ENCODE data around the gene TPCN2. TPM values are rescaled to one million over a fixed set of nuclear protein-coding genes. Genes with fewer than 3 reads are reported as not detected.

The TPCN2 gene
- total RNA-seq, 1 experiment from 2014 or later, result 15.2 TPM

- TF ChIP-seq, protein P1, sequence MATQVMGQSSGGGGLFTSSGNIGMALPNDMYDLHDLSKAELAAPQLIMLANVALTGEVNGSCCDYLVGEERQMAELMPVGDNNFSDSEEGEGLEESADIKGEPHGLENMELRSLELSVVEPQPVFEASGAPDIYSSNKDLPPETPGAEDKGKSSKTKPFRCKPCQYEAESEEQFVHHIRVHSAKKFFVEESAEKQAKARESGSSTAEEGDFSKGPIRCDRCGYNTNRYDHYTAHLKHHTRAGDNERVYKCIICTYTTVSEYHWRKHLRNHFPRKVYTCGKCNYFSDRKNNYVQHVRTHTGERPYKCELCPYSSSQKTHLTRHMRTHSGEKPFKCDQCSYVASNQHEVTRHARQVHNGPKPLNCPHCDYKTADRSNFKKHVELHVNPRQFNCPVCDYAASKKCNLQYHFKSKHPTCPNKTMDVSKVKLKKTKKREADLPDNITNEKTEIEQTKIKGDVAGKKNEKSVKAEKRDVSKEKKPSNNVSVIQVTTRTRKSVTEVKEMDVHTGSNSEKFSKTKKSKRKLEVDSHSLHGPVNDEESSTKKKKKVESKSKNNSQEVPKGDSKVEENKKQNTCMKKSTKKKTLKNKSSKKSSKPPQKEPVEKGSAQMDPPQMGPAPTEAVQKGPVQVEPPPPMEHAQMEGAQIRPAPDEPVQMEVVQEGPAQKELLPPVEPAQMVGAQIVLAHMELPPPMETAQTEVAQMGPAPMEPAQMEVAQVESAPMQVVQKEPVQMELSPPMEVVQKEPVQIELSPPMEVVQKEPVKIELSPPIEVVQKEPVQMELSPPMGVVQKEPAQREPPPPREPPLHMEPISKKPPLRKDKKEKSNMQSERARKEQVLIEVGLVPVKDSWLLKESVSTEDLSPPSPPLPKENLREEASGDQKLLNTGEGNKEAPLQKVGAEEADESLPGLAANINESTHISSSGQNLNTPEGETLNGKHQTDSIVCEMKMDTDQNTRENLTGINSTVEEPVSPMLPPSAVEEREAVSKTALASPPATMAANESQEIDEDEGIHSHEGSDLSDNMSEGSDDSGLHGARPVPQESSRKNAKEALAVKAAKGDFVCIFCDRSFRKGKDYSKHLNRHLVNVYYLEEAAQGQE (IDR thresholded peaks at IDR 0.05; ENCODE audit: low read depth), result no peak
- TF ChIP-seq POLR2A (IDR thresholded peaks at IDR 0.05; ENCODE audit: borderline replicate concordance, extremely low read depth, insufficient read depth, insufficient read length), result no peak
- TF ChIP-seq, protein P2, sequence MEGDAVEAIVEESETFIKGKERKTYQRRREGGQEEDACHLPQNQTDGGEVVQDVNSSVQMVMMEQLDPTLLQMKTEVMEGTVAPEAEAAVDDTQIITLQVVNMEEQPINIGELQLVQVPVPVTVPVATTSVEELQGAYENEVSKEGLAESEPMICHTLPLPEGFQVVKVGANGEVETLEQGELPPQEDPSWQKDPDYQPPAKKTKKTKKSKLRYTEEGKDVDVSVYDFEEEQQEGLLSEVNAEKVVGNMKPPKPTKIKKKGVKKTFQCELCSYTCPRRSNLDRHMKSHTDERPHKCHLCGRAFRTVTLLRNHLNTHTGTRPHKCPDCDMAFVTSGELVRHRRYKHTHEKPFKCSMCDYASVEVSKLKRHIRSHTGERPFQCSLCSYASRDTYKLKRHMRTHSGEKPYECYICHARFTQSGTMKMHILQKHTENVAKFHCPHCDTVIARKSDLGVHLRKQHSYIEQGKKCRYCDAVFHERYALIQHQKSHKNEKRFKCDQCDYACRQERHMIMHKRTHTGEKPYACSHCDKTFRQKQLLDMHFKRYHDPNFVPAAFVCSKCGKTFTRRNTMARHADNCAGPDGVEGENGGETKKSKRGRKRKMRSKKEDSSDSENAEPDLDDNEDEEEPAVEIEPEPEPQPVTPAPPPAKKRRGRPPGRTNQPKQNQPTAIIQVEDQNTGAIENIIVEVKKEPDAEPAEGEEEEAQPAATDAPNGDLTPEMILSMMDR (IDR thresholded peaks at IDR 0.05 in 2 of 3, conservative IDR thresholded peaks at IDR 0.05 in 1 of 3; ENCODE audit: borderline replicate concordance in 1 of 3, insufficient read depth in 1 of 3, low read depth in 2 of 3, low read length in 2 of 3), result no peak
- no peak for TF ChIP-seq EGR1 (IDR thresholded peaks at IDR 0.05; ENCODE audit: low read depth)
- TF ChIP-seq CBX3 (IDR thresholded peaks at IDR 0.05; ENCODE audit: low read depth), result no peak
- no peak for TF ChIP-seq EZH2 (IDR thresholded peaks at IDR 0.05)
These were observed 30.3 kb downstream of the TPCN2 start (continued) for GRCh38 chr11:69078930-69079605.

DNA sequence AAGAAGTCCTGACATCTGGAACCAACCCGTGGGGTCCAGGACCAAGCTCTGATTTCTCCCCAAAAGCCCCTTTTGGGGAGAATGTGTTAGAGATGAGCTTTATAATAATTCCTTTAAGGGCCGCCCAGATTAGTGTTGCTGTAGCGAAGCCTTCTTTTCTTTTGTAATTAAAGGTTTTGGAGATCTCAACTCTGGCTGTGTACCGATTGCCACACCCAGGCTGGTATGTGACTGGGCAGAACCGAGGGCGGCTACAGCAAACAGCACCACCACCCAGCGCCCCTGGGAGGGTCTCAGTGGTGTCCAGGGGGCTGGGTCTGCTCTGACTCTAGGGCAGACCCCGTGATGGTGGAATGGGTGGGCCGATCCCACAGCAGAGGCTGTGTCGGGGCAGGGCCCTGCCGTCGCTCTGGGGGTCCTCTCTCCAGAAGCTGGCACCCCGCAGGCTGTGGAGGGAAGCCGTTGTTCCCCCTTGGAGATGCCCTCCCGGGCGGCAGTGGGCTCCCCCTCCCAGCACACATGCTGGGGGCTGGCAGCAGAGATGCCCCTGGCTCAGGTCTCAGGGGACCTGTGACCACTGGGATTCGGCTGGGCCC lies 31.0 kb downstream of the TPCN2 start:
- BruUV-seq (replicated peaks), result no TSS peak
- POLR2A ChIA-PET, result no interaction called here
- peak overlapping the region; percentile 61 for H3K9ac ChIP-seq (ENCODE audit: low read length)

More for the DNA sequence above, 31.0 kb downstream of the TPCN2 start:
- H4K20me1 ChIP-seq (ENCODE audit: insufficient read depth), result no peaks in the 10 kb centered on the region
- H3K9me3 ChIP-seq (ENCODE audit: control insufficient read depth in 1 of 2, insufficient read depth in 1 of 2, low read depth in 1 of 2, low read length in 2 of 2), result no peaks in the 10 kb centered on the region
- no peaks in the 10 kb centered on the region for H3K9me2 ChIP-seq (ENCODE audit: insufficient read depth)
- peak overlapping the region; percentile 56 for H3K27ac ChIP-seq (ENCODE audit: low read depth, low read length)
- CTCF ChIA-PET, result no interaction called here
- H3K4me3 ChIP-seq (replicated peaks in 1 of 2; ENCODE audit: low read depth in 1 of 2, low read length in 2 of 2), result no peak overlapping the region
- RAD21 ChIA-PET (ENCODE audit: low non-redundant PET in 1 of 2, low total read pairs in 2 of 2, uncharacterized antibody in 2 of 2, unreplicated experiment in 2 of 2), result no interaction called here
- peak overlapping the region; percentile 70 for H3K4me2 ChIP-seq (ENCODE audit: low read length)
- ATAC-seq (no peak), DNase-seq (ENCODE audit: low read depth, low spot score) (no peak)
- H3K27me3 ChIP-seq (ENCODE audit: insufficient read depth, low read length), result no peaks in the 10 kb centered on the region
- H3K36me3 ChIP-seq (ENCODE audit: control insufficient read depth in 1 of 2, insufficient read depth in 2 of 2, low read length in 2 of 2), result peaks cover 5 to 6% of the 10 kb centered on the region in 2 experiments; a peak in 3 of 4 replicates
- no peak overlapping the region for H2AFZ ChIP-seq (ENCODE audit: low read depth, low read length, poor library complexity, severe bottlenecking)
- intact Hi-C loops (cut with micrococcal nuclease), result no loop called here
- no peaks in the 10 kb centered on the region for H3K79me2 ChIP-seq (ENCODE audit: insufficient read depth, low read length)
- TF ChIP-seq ATF3 (IDR thresholded peaks at IDR 0.05), result no peak
- TF ChIP-seq FOSL1 (IDR thresholded peaks at IDR 0.05; ENCODE audit: low read depth), result no peak
- TF ChIP-seq, protein P2 (IDR thresholded peaks at IDR 0.05 in 2 of 3, conservative IDR thresholded peaks at IDR 0.05 in 1 of 3; ENCODE audit: borderline replicate concordance in 1 of 3, insufficient read depth in 1 of 3, low read depth in 2 of 3, low read length in 2 of 3), result no peak
- no peak for TF ChIP-seq EGR1 (IDR thresholded peaks at IDR 0.05; ENCODE audit: low read depth)
- no peak for TF ChIP-seq EZH2 (IDR thresholded peaks at IDR 0.05)
- no peak for TF ChIP-seq ZNF274 (IDR thresholded peaks at IDR 0.05; ENCODE audit: low read depth, low read length)
- H3K4me1 ChIP-seq (ENCODE audit: control insufficient read depth in 1 of 2, insufficient read depth in 2 of 2, low read length in 2 of 2), result peaks cover 32 to 42% of the 10 kb centered on the region in 2 experiments
